A549 (cell line): ENCODE measurements around the gene TOR2A. TPM values are rescaled to one million over a fixed set of nuclear protein-coding genes. Genes with fewer than 3 reads are reported as not detected.

ENCODE experiments used
- ATAC-seq, 2 experiments: fragments of 200-7000 bp in 1 of 2; fragments of >200 bp in 1 of 2; cut with Nextera tagmentation in 1 of 2; cut with Tn5 transposase in 1 of 2; 3 replicates each; pipeline versions ENCODE4 v1.8.0 to v1.9.1; 2018 to 2020; ENCODE audit warnings: mild to moderate bottlenecking in 1 of 2, moderate library complexity in 1 of 2
- CTCF ChIA-PET: fragments of 300-600 bp; sonication (Branson Sonifier 250); formaldehyde crosslinking; extraction: SDS; loops from one replicate; lab custom pipeline; 2021; ENCODE audit warnings: antibody characterized with exemption, inconsistent platforms; lab: Yijun Ruan, JAX
- POLR2A ChIA-PET: fragments of 350-600 bp; formaldehyde crosslinking; extraction: SDS; loops from one replicate; lab custom pipeline; 2021; ENCODE audit warnings: antibody characterized with exemption, inconsistent platforms; lab: Yijun Ruan, JAX
- DNase-seq, 2 experiments: peaks; one replicate each; pipeline versions ENCODE4 v3.0.0 to v3.0.0-alpha.2; 2011 to 2016; ENCODE audit warnings: low read depth in 1 of 2, low spot score in 1 of 2
- FAIRE-seq: peaks from 2 replicates; lab custom pipeline; 2011; peaks lifted over from hg19 to GRCh38; lab: Jason Lieb, UNC
- H3K27ac ChIP-seq, 2 experiments: fragments of >200 bp; sonication (Bioruptor Twin); formaldehyde crosslinking; 3 replicates each; pipeline ENCODE4 v1.5.1; 2016 to 2017
- H3K4me1 ChIP-seq: fragments of >200 bp; sonication (Bioruptor Twin); formaldehyde crosslinking; 3 replicates; pipeline ENCODE4 v1.6.1; 2016
- H3K4me2 ChIP-seq: fragments of >200 bp; sonication (Bioruptor Twin); formaldehyde crosslinking; 3 replicates; pipeline ENCODE4 v1.6.1; 2016
- H3K4me3 ChIP-seq: fragments of >200 bp; sonication (Bioruptor Twin); formaldehyde crosslinking; 3 replicates; pipeline ENCODE4 v1.5.1; 2016
- H3K9me3 ChIP-seq: fragments of >200 bp; sonication (Bioruptor Twin); formaldehyde crosslinking; 3 replicates; pipeline ENCODE4 v1.6.1; 2016
- CEBPB ChIP-seq, 2 experiments: fragments of >200 bp in 1 of 2; sonication (Bioruptor Twin) in 1 of 2; formaldehyde crosslinking in 1 of 2; IDR thresholded peaks; 2 replicates each; pipeline ENCODE4 v1.6.1; 2012 to 2016
- FOSB ChIP-seq: fragments of 250-450 bp; sonication (Bioruptor Pico); IDR thresholded peaks from 2 replicates; pipeline ENCODE4 v1.5.0; 2020; ENCODE audit warnings: mild to moderate bottlenecking, moderate library complexity
- FOSL2 ChIP-seq, 2 experiments: fragments of 450-650 bp in 1 of 2; fragments of >200 bp in 1 of 2; sonication (Bioruptor Twin) in 1 of 2; formaldehyde crosslinking; IDR thresholded peaks; 2 replicates each; pipeline versions ENCODE4 v1.5.0 to v1.6.1; 2016 to 2020; ENCODE audit warnings: mild to moderate bottlenecking in 1 of 2, moderate library complexity in 1 of 2
- FOXS1 ChIP-seq: fragments of 250-450 bp; sonication (Bioruptor Pico); IDR thresholded peaks from 2 replicates; pipeline ENCODE4 v1.5.0; 2020; ENCODE audit warnings: mild to moderate bottlenecking, moderate library complexity
- GATA3 ChIP-seq: IDR thresholded peaks from 2 replicates; pipeline ENCODE4 v1.6.1; 2012; ENCODE audit warnings: borderline replicate concordance
- HOXA7 ChIP-seq: fragments of 250-450 bp; sonication (Bioruptor Pico); IDR thresholded peaks from 2 replicates; pipeline ENCODE4 v1.5.0; 2020; ENCODE audit warnings: mild to moderate bottlenecking, moderate library complexity
- HOXB5 ChIP-seq: fragments of 250-450 bp; sonication (Bioruptor Pico); IDR thresholded peaks from 2 replicates; pipeline ENCODE4 v1.5.0; 2020; ENCODE audit warnings: mild to moderate bottlenecking, moderate library complexity
- JUN ChIP-seq, 2 experiments: fragments of >200 bp; sonication (Bioruptor Twin); formaldehyde crosslinking; IDR thresholded peaks; 2 replicates in 1 of 2; 3 replicates in 1 of 2; pipeline ENCODE4 v1.6.1; 2016 to 2017
- KDM5A ChIP-seq: fragments of 200-600 bp; sonication (generic); IDR thresholded peaks from 2 replicates; pipeline ENCODE4 v1.6.1; 2016; ENCODE audit warnings: antibody characterized with exemption, mild to moderate bottlenecking
- MAZ ChIP-seq: fragments of 150-350 bp; IDR thresholded peaks from 2 replicates; pipeline ENCODE4 v1.6.1; 2014; ENCODE audit warnings: antibody characterized with exemption, low read depth, low read length, borderline replicate concordance
- MYC ChIP-seq: IDR thresholded peaks from 2 replicates; pipeline ENCODE4 v1.6.1; 2012; ENCODE audit warnings: mild to moderate bottlenecking, inconsistent platforms, low read length, improper control_type of control experiment, borderline replicate concordance
- PBX3 ChIP-seq: IDR thresholded peaks from 2 replicates; pipeline ENCODE4 v1.6.1; 2012
- TFCP2L1 ChIP-seq: fragments of 250-450 bp; sonication (Bioruptor Pico); IDR thresholded peaks from 2 replicates; pipeline ENCODE4 v1.5.0; 2021; ENCODE audit warnings: mild to moderate bottlenecking
- ZFP36 ChIP-seq: fragments of 450-650 bp; IDR thresholded peaks from 2 replicates; pipeline ENCODE4 v1.6.1; 2014; ENCODE audit warnings: borderline replicate concordance; ENCODE audit not compliant: partially characterized antibody
- whole genome bisulfite sequencing: methylation state at CpG from one replicate; pipeline ENCODE4 v1.1.6; 2017; ENCODE audit errors: missing lambda C conversion rate; 5-methylcytosine and 5-hydroxymethylcytosine counted together
- polyA plus RNA-seq, 4 experiments: library from polyadenylated mRNA; depleted of rRNA in 3 of 4; stranded (reverse); fragments of >200 nt; fragmentation: RNase III in 1 of 4; extraction: RNeasy Plus Mini Kit Qiagen cat#74134 plus additional on column Dnase treatment in 1 of 4; gene quantifications; 2 replicates in 3 of 4; 3 replicates in 1 of 4; pipeline ENCODE4 v1.2.3, GENCODE V29; 2011 to 2017
- TF ChIP-seq, protein P1 (sequence below): IDR thresholded peaks from 2 replicates; pipeline ENCODE4 v1.6.1; 2012; ENCODE audit warnings: low read depth, borderline replicate concordance
- TF ChIP-seq, protein P2 (sequence below): IDR thresholded peaks from 2 replicates; pipeline ENCODE4 v1.6.1; 2012

Gene TOR2A
- polyA plus RNA-seq, 2 of the 4 experiments (the other 2 are of a cell fraction), result 4.9 to 9.6 TPM

DNA sequence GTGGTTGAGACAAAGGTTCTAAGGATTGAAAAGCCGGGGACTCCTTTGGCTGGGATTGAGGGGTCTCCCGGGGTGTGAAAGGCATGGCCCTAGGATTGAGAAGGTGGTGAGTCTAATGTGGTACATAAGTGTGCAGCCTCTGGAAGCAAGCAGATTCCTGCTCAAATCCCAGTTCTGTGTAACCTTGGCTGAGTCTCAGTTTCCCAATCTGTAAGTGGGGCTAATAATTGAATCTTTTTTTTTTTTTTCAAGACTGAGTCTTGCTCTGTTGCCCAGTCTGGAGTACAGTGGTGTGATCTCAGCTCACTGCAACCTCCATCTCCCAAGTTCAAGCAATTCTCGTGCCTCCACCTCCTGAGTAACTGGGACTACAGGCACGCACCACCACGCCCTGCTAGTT is 37.5 kb upstream of the TOR2A start:
- TF ChIP-seq MAZ (no peak), FOXS1 (no peak), HOXA7 (CRISPR knock-in tag) (no peak), JUN (IDR thresholded peaks at IDR 0.05) (no peak), CEBPB (IDR thresholded peaks at IDR 0.05) (no peak), FOSB (CRISPR knock-in tag) (no peak), GATA3 (no peak), TFCP2L1 (CRISPR knock-in tag) (no peak), FOSL2 (IDR thresholded peaks at IDR 0.05) (no peak), FOSL2 (CRISPR knock-in tag; IDR thresholded peaks at IDR 0.05) (no peak), MYC (no peak), KDM5A (no peak)
- TF ChIP-seq, protein P1, sequence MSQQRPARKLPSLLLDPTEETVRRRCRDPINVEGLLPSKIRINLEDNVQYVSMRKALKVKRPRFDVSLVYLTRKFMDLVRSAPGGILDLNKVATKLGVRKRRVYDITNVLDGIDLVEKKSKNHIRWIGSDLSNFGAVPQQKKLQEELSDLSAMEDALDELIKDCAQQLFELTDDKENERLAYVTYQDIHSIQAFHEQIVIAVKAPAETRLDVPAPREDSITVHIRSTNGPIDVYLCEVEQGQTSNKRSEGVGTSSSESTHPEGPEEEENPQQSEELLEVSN, result no peak
- no peak for FAIRE-seq
- ChIA-PET POLR2A (no interaction called here), CTCF (interaction anchor here (4.5 to 15.5 kb wide), 3 partner anchors 11 to 98 kb away, joined by 20 to 157 read pairs (median 47); partner anchors contain the start of genes CDK9, SH2D3C and TOR2A)
- Histone ChIP-seq H3K4me3 (no peak overlapping the region), H3K9me3 (no peaks in the 10 kb centered on the region), H3K4me2 (no peak overlapping the region), H3K4me1 (peaks cover 4% of the 10 kb centered on the region; the same call in 1 of the 3 replicates), H3K27ac (no peak overlapping the region)
- 91% methylated on average over 5 of the region's 5 CpGs for WGBS
- ATAC-seq, result no peak
- no peak for DNase-seq

- Histone ChIP-seq H3K4me2 (peak overlapping the region; percentile 74), H3K4me1 (peaks cover 4% of the 10 kb centered on the region; the same call in 1 of the 3 replicates), H3K27ac (peak overlapping the region; percentile 50 to 54; a peak in 5 of 6 replicates), H3K9me3 (no peaks in the 10 kb centered on the region), H3K4me3 (peak overlapping the region; percentile 40)
- no peak; a peak in 1 of 6 replicates for ATAC-seq
- ChIA-PET POLR2A (interaction anchor here (0.6 to 1.0 kb wide), 7 partner anchors 9 to 231 kb away, joined by 3 to 5 read pairs (median 4); partner anchors contain the start of gene CDK9), CTCF (interaction anchor here (0.8 to 15.5 kb wide), 8 partner anchors 12 to 101 kb away, joined by 3 to 157 read pairs (median 5); partner anchors contain the start of genes CDK9, SH2D3C and TOR2A)
- FAIRE-seq, result no peak
- no peak for DNase-seq
- WGBS, result 4% methylated on average over 11 of the region's 19 CpGs
- TF ChIP-seq ZFP36, result no peak
- no peak for TF ChIP-seq GATA3
- TF ChIP-seq, protein P2, sequence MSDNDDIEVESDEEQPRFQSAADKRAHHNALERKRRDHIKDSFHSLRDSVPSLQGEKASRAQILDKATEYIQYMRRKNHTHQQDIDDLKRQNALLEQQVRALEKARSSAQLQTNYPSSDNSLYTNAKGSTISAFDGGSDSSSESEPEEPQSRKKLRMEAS, result 0 out of 2 replicates have a peak, but pooled peaks have one; percentile 3
Observed at GRCh38 chr9:127771570-127772189, 36.6 kb upstream of the TOR2A start.

DNA sequence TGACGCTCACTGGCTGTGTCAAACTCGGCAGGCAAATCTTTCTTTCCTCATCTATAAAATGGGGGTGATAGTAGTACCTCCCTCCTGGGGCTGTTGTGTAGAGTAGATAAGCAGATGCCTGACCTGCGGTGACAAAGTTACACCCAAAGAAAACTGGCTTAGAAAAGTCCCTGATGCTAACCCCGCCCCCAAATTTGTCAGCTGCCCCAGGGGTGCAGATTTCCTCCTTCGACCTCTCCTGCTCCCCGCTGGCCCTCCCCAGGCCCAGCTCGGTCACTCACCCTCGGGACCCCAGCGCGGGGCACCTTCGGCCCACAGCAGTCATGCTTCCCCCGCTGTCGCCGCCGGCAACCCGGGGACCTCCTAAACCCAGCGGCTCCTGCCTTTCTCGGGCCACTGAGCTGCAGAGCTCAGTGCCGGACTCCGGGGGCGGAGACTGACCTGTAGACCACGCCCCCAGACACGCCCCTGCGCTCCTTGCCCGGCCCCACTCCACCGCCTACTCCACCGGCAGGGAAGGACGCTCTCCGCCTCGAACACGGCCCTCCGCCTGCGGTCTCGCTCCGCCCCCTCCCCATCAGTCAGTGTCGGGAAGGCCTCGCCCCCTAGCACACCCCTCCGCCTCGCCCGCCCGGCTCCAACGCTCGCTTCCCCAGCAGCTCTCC is 35.9 kb upstream of the TOR2A start:
- ChIA-PET CTCF (interaction anchor here (0.8 to 15.5 kb wide), 9 partner anchors 13 to 153 kb away, joined by 3 to 157 read pairs (median 5); partner anchors contain the start of genes CDK9, SH2D3C and TOR2A), POLR2A (interaction anchor here (0.6 to 1.0 kb wide), 7 partner anchors 9 to 232 kb away, joined by 3 to 5 read pairs (median 4); partner anchors contain the start of gene CDK9)
- peak; percentile 92 to 98 for ATAC-seq
- TF ChIP-seq, protein P2, result peak; percentile 46; the same call in 1 of the 2 replicates
- TF ChIP-seq HOXB5 (CRISPR knock-in tag) (peak; percentile 100), PBX3 (peak; percentile 6; the same call in 1 of the 2 replicates), CEBPB (IDR thresholded peaks at IDR 0.05) (no peak)
- no peak for FAIRE-seq
- Histone ChIP-seq H3K27ac (peak overlapping the region in 1 of 2 experiments; percentile 54; a peak in 2 of 6 replicates), H3K4me2 (peak overlapping the region; percentile 74), H3K9me3 (no peaks in the 10 kb centered on the region), H3K4me3 (peak overlapping the region; percentile 40), H3K4me1 (peaks cover 4% of the 10 kb centered on the region; the same call in 1 of the 3 replicates)
- WGBS, result 8% methylated on average over 26 of the region's 43 CpGs
- DNase-seq, result peak; percentile 86 to 98
